ENCODE results near the gene TFR2.
A peak's percentile ranks its signal among the peaks of the same experiment; 100 is the strongest.
"Not testable (repeated sequence)": the region's sequence is repeated elsewhere in the genome, so short reads cannot be mapped to it uniquely, and the experiment has no call there.

Gene TFR2

GRCh38 chr7:100677308-100678267 is 36.2 kb upstream of the TFR2 start:
- DNase-seq: no peak

DNA sequence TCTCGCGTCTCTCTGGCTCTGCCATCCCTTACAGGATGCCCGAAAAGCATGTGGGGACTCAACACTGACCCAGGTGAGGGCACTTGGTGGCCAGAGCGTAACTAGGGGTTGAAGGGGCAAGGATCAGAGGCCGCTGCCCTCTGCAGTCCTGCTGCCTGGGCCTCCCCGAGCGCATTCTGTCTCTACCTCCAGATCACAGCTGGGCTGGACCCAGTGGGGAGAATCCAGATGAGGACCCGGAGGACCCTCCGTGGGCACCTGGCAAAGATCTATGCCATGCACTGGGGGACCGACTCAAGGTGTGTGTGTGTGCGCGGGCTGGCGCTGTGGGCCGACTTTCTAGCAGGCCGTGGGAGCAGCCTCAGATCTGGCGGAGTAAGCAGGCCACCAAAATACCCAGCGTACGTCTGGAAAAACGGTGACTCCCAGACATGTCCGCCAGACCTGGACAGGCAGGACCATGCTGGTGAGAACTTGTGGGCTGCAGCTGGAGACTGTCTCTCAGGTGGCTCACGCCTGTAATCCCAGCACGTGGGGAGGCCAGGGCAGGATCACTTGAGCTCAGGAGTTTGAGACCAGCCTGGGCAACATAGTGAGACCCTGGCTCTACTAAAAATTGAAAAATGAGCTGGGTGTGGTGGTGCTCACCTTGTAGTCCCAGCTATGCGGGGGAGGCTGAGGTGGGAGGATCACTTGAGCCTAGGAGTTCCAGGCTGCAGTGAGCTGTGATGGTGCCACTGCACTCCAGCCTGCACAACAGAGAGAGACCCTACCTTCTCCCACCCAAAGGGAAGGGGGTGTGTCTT is 35.4 kb upstream of the TFR2 start:
- no peak for DNase-seq

DNA sequence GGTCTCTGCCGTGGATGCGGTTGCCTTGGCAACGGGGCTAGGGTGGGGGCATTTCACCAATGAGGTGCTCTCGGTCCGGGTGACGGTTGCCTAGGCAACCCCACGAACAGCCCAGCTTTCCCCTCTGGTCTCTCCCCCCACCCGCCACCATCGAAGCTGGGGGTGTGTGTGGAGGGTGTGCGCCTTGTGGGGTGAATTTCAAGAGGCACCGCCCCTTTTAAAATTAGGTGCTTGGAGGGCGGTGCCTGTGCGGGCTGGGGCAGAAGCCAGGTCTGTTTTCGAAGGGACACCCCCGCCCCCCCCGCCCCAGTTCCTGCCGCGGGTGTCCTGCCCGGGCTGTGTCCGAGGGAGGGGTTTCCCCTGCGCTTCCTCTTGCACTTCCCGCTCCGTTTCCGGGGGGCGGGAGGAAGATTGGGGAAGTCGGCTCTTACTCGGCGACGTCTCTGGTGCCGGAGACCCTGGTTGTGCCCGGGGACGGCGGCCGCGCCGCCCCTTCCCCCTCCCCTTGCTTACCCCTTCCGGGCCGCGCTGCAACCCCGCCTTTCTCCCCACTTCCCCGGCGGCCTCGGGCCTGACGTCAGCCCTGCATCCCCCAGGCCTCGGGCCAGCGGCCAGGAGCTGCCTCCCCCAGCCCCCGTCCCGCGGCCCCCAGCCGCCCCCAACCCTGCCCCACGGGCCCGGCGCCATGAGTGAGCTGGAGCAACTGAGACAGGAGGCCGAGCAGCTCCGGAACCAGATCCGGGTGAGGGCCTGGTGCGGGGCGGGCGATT is 34.4 kb upstream of the TFR2 start:
- peak; percentile 47 to 76 for DNase-seq

DNA sequence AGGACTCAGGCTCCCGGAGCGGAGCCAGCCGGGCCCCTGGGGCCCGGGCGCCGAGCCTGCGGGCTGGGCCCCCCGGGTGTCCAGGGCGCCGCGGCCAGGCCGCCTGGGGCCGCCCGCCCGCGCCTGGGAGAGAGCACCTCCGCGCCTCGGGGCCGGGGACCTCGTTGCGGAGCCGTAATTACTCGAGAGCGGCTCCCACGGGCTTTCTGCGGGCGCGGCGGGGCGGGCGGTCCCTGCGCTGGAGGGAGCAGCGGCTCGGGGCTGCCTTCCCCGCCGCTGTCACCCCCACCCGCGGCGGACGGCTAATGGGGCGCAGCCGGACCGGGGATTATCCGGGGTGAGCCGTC is 33.7 kb upstream of the TFR2 start:
- no peak for DNase-seq

DNA sequence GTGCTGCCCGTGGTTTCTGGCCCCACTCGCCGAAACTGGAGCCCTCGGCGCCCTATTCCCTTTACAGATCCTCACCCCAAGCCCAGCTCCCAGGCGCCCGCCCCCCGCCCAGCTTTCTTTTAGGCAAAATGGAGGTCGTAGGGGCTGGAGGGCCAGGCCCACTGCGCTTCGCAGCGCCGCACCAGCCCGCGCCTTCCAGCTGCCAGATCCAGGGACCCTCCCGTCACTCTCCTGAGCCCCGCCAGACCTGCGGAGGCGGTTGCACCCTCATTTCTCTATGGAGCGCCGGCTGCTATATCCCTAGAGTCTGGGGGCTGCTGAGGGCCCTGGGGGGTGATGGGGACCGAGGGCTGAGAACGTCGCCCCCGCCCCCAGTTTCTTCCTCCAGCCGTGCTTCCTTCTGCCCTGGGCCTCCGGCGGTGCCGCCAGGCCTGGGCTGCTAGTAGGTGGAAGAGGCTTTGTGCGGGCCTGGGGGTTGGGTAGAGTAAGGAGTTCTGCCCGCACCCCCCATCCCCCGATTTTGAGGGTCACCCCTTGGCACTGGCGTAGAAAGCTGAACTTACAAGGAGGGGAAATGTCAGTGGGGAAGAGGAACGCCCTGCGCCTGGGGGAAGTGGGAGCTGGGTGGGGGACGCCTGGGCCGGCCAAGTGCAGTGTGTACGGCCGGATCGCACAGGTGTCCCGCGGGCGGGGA is 33.2 kb upstream of the TFR2 start:
- peak in 1 of 2 experiments; percentile 40 for DNase-seq

GRCh38 chr7:100673942-100674410 is 32.6 kb upstream of the TFR2 start:
- DNase-seq: peak in 1 of 2 experiments; percentile 19

DNA sequence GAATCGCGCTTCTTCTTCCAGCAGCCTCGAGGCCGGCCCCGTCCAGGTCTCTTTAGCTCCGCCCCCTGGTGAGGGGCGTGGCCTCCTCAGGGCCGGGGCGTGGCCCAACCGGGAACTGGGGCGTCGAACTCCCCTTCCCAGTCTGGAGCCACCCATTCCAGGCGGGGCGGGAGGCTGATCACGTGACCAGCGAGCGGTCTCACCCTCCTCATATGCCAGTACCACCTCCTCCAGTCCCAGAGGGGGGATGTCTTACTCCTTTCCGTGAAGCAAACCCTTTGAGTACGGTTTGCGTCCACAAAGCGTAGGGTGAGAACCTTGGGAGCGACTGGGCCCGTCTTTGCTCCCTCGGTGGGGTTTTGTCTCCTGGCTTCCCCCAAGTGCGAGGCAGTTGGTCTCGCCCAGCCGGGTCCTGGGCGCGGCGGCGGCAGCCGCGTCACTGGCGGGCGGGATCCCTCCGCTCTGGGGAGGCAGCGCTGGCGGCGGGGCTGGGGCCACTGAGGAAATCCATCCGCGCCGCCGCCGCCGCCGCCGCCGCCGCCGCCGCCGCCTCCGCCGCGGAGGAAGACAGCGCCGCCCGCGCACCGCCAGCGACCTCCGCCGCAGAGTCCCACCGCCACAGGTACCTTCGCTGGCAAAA is 32.1 kb upstream of the TFR2 start, which contains the start of gene GNB2:
Gene GNB2, plus strand, starts transcription at position 439 of the 640 bp plus-strand sequence. CDS start 2,526 bp downstream, outside the sequence.
- peak; percentile 96 to 97 for DNase-seq

DNA sequence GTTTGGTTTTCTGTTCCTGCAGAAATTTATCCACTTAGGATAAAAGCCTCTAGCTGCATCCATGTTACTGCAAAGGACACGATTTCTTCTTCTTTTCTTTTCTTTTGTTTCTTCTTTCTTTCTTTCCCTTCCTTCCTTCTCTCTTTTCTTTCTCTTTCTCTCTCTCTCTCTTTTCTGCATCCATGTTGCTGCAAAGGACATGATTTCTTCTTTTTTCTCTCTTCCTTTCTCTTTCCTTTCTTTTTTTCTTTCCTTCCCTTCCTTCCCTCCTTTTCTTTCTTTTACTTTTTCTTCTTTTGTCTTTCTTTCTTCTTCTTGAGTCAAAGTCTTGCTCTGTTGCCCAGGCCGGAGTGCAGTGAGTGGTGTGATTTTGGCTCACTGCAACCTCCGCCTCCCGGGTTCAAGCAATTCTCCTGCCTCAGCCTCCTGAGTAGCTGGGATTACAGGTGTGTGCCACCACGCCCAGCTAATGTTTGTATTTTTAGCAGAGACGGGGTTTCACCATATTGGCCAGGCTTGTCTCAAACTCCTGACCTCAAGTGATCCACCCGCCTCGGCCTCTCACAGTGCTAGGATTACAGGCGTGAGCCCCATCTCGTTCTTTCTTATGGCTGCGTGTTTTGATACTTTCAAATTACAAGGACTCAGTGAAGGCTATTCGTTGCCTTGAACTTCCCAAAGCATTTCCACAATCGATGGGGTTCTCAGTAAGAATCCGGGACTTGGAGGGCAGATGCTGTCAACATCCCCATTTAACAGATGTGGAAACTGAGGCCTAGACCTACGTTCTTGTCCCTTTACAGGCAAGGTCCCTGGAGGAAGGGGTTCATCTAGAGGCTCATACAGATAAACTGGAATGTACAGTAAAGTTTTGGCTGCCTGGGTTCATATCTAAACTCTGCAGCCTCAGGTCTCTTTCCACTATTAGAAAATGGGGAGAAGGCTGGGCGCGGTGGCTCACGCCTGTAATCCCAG is 30.3 kb upstream of the TFR2 start:
- no peak for DNase-seq

DNA sequence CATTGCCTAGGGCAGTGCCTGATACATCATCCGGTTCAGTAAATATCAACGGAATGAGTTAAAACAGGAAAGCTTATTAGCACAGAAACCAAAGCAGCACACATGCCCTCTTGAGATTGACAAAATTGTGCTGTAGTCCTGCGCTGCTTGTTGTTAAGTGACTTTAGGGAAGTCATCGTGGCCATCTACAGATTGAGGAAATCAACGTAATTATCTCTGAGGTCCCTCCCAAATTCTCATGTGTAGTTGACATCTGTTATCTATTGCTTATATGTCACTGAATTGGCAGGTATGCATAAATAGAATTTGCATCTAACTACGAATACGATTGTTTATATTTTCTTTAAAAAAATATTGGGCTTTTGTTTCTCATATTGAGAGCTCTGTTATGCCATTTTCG is 28.7 kb upstream of the TFR2 start:
- no peak for DNase-seq

- not testable (repeated sequence) for DNase-seq
These were observed 27.8 kb upstream of the TFR2 start for GRCh38 chr7:100669106-100669505.

DNA sequence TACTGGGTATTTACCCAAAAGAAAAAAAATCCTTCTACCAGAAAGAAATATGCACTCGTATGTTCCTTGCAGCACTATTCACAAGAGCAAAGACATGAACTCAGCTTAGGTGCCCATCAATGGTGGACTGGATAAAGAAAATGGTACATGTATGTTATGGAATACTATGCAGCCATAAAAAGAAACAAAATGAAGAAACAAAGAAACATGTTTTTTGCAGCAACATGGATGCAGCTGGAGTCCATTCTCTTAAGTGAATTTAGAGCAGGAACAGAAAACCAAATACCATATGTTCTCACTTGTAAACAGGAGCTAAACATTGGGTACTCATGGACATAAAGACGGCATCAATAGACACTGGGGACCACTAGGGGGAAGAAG is 26.7 kb upstream of the TFR2 start:
- no peak for DNase-seq

- DNase-seq: no peak
These were observed 26.1 kb upstream of the TFR2 start for GRCh38 chr7:100667331-100668068.

- DNase-seq: no peak
These were observed 23.9 kb upstream of the TFR2 start for GRCh38 chr7:100665168-100665726.

DNA sequence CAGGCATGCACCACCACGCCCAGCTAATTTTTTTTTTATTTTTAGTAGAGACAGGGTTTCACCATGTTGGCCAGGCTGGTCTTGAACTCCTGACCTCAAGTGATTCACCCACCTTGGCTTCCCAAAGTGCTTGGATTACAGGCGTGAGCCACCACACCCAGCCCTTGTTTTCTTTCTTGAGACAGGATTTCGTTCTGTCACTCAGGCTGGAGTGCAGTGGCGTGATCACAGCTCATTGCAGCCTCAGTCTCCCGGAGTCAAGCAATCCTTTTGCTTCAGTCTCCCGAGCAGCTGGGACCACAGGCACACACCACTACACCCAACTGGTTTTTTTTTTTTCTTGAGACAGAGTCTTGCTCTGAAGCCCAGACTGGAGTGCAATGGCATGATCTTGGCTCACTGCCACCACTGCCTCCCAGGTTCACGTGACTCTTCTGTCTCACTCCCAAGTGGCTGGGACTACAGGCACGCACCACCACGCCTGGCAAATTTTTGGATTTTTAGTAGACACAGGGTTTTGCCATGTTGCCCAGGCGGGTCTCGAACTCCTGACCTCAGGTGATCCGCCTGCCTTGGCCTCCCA is 20.9 kb upstream of the TFR2 start:
- DNase-seq: not testable (repeated sequence)

DNA sequence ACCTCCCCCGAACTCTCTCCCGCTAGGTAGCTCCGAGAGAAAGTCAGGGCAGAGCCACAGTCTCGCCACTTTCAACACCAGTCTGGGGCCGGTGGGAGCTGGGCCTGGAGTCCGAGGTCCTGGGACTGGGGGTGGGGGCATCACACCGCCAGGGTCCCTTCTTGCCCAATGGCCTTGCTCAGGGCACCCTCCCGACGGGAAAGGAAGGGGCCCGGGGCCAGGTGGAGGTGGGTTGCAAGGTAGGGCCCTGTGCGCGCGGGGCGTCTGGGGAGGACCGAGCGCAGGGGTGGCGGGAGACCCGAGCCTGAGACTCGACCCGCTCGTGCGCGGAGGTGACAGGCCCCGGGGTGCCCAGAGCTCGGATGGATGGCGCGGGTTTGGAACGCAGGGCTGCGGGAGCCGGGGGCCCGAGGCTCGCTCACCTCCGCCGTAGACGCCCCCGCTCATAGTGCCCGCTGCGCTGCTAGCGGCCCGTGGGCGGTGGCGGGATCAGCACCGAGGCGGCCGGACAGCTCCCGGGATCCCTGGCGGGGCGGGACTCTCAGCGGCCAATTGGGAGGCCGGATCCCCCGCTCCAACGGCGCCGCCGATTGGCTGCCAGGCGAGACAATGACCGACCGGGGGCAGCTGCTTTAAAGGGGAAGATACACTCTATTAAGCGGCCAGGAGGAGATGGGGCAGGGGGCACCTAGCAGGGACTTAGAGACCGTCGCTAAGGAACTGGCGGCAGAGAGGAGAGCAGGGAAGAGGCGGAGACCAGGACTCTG is 14.7 kb upstream of the TFR2 start, which contains the start of gene ACTL6B:
Gene ACTL6B, minus strand, starts transcription at position 541 of the 767 bp plus-strand sequence. Its CDS starts 94 bp downstream, at position 447.
- DNase-seq: peak; percentile 60 to 82

DNA sequence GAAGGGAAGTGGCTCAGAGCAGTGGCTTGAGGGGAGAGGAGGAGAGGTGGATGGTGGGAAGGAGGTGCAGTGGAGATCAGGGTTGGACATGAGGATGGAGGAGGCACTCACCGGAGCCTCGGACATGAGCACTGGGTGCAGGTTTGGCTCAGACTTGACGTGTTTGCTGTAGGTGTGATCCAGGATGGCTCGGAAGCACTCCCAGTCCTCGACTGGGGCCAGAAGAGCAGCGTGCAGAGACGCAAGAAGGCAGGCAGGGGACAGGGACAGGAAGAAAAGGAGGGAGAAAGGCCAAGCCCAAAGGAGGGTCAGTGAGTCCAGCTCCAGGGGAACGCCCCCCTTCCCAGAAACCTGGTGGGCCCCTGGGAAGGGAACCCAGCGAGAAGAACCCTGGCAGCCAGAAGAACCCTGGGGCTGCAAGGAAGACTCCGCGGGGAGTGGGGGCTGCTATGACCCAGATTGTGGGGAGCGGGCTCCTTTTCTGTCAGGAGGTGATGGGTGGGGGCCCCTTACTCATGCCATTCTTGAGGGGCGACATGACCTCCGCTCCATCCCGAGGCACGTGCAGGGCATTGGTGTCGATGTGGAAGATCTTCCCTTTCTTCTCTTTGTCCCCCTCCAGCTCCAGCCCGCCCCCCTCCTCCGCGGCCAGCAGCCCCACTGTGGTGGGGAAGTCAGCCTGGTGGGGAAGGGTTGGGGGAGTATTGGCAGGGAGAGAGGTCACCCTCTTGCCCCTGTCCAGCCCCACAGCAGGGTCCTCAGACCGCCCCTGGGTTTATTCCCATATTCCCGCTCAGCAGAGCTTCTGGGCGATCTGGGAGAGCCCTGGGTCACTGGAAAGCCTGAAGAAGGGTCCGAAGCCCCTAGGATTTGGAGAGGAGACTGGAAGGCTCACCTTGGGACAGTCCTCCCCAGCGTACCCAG is 13.8 kb upstream of the TFR2 start:
- no peak for DNase-seq

Measured in NCI-H524 (cell line).